Esophagus (tissue), 2 donors: ENCODE results near the gene RTP3. TPM values are rescaled to one million over a fixed set of nuclear protein-coding genes. Genes with fewer than 3 reads are reported as not detected.

ENCODE experiments used
- H3K27ac ChIP-seq, 2 donors: one replicate each; pipeline ENCODE4 v1.5.1; 2013; ENCODE audit warnings: low read depth in 2 of 2, mild to moderate bottlenecking in 2 of 2, inconsistent platforms in 1 of 2, low read length in 1 of 2, moderate library complexity in 1 of 2
- H3K27me3 ChIP-seq, 2 donors: one replicate each; pipeline ENCODE4 v1.6.1; 2013; ENCODE audit warnings: low read length in 2 of 2, control low read depth in 1 of 2, mild to moderate bottlenecking in 1 of 2; ENCODE audit not compliant: insufficient read depth in 2 of 2, control insufficient read depth in 1 of 2
- H3K36me3 ChIP-seq, 2 donors: one replicate each; pipeline ENCODE4 v1.6.1; 2013; ENCODE audit warnings: low read length in 1 of 2; ENCODE audit not compliant: control insufficient read depth in 2 of 2, insufficient read depth in 2 of 2
- H3K4me1 ChIP-seq, 2 donors: one replicate each; pipeline ENCODE4 v1.6.1; 2013; ENCODE audit warnings: low read length in 1 of 2; ENCODE audit not compliant: control insufficient read depth in 2 of 2, insufficient read depth in 2 of 2
- H3K4me3 ChIP-seq, 2 donors: one replicate each; pipeline ENCODE4 v1.5.1; 2013; ENCODE audit warnings: low read length in 2 of 2, mild to moderate bottlenecking in 2 of 2, low read depth in 1 of 2, moderate library complexity in 1 of 2
- H3K9me3 ChIP-seq, 2 donors: one replicate each; pipeline ENCODE4 v1.6.1; 2013; ENCODE audit warnings: mild to moderate bottlenecking in 2 of 2, low read depth in 1 of 2, low read length in 1 of 2, moderate library complexity in 1 of 2; ENCODE audit not compliant: control insufficient read depth in 2 of 2, insufficient read depth in 1 of 2
- WGBS, 2 donors: extraction: QIAGEN DNeasy Blood & Tissue Kit; methylation state at CpG; one replicate each; pipeline ENCODE4 v1.1.7; 2013; 5-methylcytosine and 5-hydroxymethylcytosine counted together
- polyA plus RNA-seq, 2 donors: library from polyadenylated mRNA; stranded (reverse); fragments of 200-250 nt; gene quantifications; one replicate each; pipeline ENCODE4 v1.2.3, GENCODE V29; 2013
- donor health status: healthy with polysubstance abuse.
- donor health status: Bipolar disorder and iron deficiency.

The RTP3 gene
- polyA plus RNA-seq, 2 donors, result not detected

DNA sequence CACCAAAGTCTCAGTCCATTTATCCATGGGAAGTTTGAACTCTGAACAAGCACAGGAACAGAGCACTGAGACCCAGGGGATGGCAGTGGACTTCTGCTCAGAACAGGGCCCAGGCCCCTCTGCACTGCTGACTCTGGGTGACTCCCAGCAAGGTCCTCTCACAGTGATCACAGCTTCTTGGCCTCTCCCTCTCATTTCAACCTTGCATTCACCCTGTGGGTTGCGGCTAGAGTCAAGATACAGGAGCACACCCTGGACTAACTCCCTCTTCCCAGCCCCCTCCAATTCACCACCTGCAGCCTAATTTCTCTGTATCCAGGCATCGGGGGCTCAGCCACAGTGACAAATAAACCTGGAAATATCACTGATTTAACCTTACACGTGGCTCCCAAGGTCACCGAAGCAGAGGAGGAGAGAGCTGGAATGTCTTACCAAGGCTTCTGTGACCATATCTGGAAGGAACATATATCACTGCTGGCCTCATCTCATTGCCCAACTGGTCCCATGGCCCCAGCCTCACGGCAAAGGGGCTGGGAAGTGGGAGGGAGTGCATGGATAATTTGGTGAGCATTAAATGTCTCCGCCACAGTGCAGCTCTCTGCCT, 1.2 kb downstream of the RTP3 start:
- no peaks in the 10 kb centered on the region for H3K9me3 ChIP-seq
- H3K36me3 ChIP-seq, result no peaks in the 10 kb centered on the region
- no peak overlapping the region for H3K4me3 ChIP-seq
- H3K27me3 ChIP-seq, result no peaks in the 10 kb centered on the region
- no peak overlapping the region for H3K27ac ChIP-seq
- peaks cover 0 to 2% of the 10 kb centered on the region in 2 donors for H3K4me1 ChIP-seq
- WGBS, 2 donors, result 83% methylated on average over 6 of the region's 6 CpGs

DNA sequence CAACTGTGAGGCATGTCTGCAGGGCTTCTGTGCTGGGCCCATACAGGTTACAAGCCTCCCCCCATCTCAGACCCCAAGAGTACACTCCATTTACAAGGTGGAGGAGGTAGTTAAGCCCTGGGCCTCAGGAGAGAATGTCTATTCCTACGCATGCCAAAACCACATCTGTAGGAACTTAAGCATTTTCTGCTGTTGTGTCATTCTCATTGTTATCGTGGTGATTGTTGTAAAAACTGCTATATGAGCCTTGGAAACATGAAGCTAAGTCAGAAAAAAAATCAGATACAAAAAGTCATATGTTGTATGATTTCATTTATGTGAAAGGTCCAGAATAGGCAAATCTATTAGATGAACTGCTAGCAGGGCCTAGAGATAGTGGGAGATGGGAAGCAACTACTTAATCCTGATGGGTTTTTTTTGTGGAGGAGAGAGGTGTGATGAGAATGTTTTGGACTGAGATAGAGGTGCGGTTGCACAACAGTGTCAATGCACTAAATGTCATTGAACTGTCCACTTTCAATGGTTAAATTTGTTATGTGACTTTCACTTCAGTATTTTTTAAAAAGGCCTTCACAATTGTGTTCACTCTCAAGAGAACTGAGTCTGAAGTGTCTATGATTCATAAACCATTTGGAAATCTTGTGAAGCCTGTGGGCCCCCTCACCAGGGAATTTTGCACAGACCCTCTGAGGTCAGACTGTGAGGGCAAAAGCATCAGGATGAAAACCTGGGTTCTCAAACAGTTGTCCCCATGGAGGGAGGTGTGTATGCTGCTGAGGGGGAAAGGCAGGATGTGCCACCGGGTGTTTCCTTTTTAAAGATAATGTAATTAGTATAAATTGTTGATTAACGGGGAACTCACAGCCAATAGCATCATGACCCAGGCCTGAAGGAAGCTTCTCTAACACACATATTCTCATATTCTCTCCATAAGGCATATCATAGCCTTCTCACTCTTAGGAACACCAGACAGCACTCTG, 3.2 kb downstream of the RTP3 start:
- Histone ChIP-seq H3K4me1 (peaks cover 0 to 2% of the 10 kb centered on the region in 2 donors), H3K27me3 (no peaks in the 10 kb centered on the region), H3K27ac (no peak overlapping the region), H3K9me3 (no peaks in the 10 kb centered on the region), H3K36me3 (no peaks in the 10 kb centered on the region), H3K4me3 (no peak overlapping the region)
- 70 to 71% methylated on average over 5 of the region's 5 CpGs for WGBS, 2 donors

DNA sequence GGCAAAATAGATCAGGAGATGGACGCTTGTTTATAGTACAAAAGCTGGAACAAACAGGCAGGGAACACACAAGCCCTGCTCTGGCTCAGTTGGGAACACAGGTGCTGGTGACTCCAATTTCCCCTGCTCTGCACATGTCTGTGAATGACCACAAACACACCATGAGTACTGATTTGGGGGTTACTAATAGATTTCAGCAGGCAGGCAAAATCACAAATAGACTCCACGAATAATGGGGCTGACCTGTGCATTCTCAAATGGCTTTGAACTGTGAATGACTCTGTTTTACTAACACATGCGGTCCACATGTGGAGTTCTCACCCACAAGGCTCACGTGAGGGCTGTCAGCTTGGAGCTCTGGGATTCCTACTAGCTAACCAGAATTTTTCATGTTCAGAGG, 3.9 kb downstream of the RTP3 start:
- Histone ChIP-seq H3K27ac (no peak overlapping the region), H3K4me1 (peaks cover 0 to 2% of the 10 kb centered on the region in 2 donors), H3K36me3 (no peaks in the 10 kb centered on the region), H3K27me3 (no peaks in the 10 kb centered on the region), H3K4me3 (no peak overlapping the region), H3K9me3 (no peaks in the 10 kb centered on the region)
- WGBS, 2 donors, result 80 to 85% methylated on average over 4 of the region's 4 CpGs

DNA sequence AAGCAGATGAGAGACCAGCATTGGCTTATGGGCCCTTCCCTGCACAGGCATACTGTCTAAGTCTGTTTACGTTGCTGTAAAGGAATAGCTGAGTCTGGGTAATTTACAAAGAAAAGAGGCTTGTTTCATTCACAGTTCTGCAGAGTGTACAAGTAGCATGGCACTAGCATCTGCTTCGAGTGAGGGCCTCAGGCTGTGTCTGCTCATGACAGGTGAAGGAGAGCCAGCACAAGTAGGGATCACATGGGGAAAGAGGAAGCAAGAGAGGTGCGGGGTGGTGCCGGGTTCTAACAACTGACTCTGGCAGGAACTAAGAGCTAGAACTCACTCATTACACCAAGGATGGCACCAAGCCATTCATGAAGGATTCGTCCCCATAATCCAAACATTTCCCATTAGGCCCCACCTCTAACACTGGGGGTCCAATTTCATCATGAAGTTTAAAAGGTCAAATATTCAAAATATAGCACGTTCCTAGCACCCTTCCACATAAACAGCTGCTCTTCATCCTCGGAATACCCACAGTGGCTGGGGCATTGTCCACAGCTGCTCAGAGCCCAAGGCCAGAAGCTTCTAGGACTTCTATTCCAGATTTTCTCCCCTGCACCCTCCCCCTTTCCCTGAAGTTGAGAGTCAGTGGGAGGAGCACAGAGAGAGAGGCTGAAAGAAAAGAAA, 5.6 kb downstream of the RTP3 start:
- Histone ChIP-seq H3K9me3 (no peaks in the 10 kb centered on the region), H3K4me3 (no peak overlapping the region), H3K27me3 (no peaks in the 10 kb centered on the region), H3K4me1 (no peaks in the 10 kb centered on the region), H3K27ac (no peak overlapping the region), H3K36me3 (no peaks in the 10 kb centered on the region)
- 71 to 72% methylated on average over 7 of the region's 7 CpGs for WGBS, 2 donors

DNA sequence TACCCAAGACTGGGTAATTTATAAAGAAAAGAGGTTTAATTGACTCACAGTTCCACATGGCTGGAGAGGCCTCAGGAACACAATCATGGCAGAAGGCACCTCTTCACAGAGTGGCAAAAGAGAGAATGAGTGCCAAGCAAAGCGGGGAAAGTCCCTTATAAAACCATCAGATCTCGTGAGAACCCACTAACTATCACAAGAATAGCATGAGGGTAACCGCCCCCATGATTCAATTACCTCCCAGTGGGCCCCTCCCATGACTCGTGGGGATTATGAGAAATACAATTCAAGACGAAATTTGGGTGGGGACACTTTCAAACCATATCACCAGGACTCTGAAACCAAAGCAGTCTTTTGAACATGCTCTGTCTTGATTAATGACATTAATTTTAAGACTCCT, 7.0 kb downstream of the RTP3 start:
- Histone ChIP-seq H3K36me3 (no peaks in the 10 kb centered on the region), H3K4me1 (no peaks in the 10 kb centered on the region), H3K27me3 (no peaks in the 10 kb centered on the region), H3K9me3 (no peaks in the 10 kb centered on the region), H3K4me3 (no peak overlapping the region), H3K27ac (no peak overlapping the region)
- WGBS, 2 donors, result 50 to 59% methylated on average over 5 of the region's 5 CpGs

DNA sequence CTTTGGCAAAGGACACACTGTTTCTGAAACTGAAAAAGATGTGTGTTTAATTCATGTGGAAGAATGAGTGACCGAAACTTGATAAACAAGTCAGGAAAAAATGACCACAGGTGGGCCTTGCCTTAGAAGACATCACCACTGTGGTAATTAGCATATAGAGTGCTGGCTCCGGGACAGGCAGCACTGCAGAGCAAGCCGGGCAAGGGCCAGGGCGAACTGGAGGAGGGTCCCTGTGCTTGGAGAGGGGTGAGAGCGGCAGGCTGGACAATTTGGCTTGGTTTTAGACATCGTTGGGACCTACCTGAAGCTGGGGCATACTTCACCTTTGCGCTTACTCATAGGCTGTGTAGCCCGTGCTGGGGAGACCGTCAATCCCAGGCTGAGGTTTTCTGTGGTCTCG, 8.2 kb downstream of the RTP3 start:
- no peaks in the 10 kb centered on the region for H3K27me3 ChIP-seq
- no peaks in the 10 kb centered on the region for H3K9me3 ChIP-seq
- no peaks in the 10 kb centered on the region for H3K4me1 ChIP-seq
- H3K27ac ChIP-seq, result no peak overlapping the region
- no peaks in the 10 kb centered on the region for H3K36me3 ChIP-seq
- 84 to 92% methylated on average over 10 of the region's 10 CpGs for WGBS, 2 donors
- no peak overlapping the region for H3K4me3 ChIP-seq

DNA sequence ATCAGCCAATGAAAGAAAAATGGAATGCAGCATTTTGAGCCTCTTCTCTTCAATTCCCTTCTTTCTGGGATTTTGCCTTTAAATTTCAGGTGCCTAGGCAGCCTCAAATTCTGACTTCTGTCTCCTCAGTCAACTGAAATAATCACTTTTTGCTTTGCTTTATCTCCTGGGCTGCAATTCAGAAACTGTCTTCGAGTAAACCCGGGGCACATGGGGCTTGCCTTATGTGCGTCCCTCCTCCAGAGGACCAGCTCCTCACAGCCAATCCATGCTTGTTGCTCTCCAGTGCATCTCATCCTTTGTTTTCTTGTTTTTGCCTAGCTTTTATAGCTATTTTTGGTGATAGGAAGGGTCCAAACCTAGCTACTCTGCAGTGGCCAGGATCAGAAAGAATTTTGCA, 8.8 kb downstream of the RTP3 start:
- H3K4me1 ChIP-seq, result no peaks in the 10 kb centered on the region
- no peak overlapping the region for H3K4me3 ChIP-seq
- no peaks in the 10 kb centered on the region for H3K27me3 ChIP-seq
- no peaks in the 10 kb centered on the region for H3K9me3 ChIP-seq
- H3K27ac ChIP-seq, result no peak overlapping the region
- 86 to 87% methylated on average over 3 of the region's 3 CpGs for WGBS, 2 donors
- no peaks in the 10 kb centered on the region for H3K36me3 ChIP-seq

DNA sequence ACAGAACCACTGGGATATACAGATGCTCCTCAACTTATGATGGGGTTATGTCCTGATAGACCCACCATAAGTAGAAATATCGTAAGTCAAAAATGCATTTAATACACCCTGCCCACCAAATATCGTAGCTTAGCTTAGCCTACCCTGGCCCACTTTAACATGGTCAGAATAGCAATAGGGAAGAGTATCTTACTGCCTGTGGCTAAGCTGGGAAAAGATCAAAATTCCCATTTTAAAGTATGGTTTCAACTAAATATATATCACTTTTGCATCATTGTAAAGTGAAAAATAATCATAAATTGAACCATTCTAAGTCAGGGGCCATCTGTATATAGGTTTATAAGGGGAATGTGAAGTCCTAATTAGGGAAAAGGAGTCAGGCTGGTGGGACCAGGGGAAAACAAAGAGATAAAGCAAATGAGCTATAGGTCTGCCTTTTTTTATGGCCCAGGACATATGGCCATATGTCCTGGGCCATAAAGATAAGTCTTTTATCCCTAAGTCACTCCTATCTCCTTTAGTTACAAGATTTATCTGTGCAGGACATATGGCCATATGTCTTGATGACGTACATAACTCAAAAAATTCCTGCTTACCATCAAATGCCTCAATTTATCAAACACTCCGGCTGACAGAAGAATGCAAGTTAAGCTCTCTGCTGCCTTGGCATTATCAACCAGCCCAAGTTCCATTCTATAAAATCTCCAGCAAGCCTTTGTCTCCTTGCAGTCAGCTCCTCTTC, 11.2 kb downstream of the RTP3 start:
- H3K4me3 ChIP-seq, result no peak overlapping the region
- no peaks in the 10 kb centered on the region for H3K4me1 ChIP-seq
- 92 to 93% methylated on average over 4 of the region's 4 CpGs for WGBS, 2 donors
- no peaks in the 10 kb centered on the region for H3K9me3 ChIP-seq
- no peak overlapping the region for H3K27ac ChIP-seq
- no peaks in the 10 kb centered on the region for H3K27me3 ChIP-seq
- no peaks in the 10 kb centered on the region for H3K36me3 ChIP-seq

DNA sequence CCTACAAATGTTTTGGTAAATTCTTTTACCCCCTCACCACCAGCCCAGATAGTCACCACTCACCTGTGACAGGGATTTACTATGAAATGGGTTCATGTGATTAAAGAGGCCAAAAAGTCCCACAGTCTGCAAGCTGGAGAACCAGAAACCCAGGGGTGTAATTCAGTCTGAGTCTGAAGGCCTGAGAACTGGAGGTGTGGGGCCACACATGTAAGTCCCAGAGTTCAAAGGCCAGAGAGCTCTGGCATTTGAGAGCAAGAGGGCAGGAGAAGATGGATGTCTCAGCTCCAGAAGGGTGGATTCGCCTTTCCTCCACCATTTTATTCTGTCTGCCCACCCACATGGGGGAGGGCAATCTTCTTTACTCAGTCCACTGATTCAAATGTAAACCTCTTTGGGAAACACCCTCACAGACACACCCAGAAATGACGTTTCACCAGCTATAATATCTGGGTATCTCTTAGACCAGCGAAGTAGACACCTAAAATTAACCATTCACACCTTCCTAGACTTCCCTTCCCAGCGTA, 11.9 kb downstream of the RTP3 start:
- Histone ChIP-seq H3K9me3 (no peaks in the 10 kb centered on the region), H3K27me3 (no peaks in the 10 kb centered on the region), H3K36me3 (no peaks in the 10 kb centered on the region), H3K4me1 (no peaks in the 10 kb centered on the region), H3K27ac (no peak overlapping the region), H3K4me3 (no peak overlapping the region)
- 67 to 69% methylated on average over 4 of the region's 4 CpGs for WGBS, 2 donors
